ENCODE results near the gene LRRC49. TPM values are rescaled to one million over a fixed set of nuclear protein-coding genes. Genes with fewer than 3 reads are reported as not detected.

Gene LRRC49
- total and polyA plus RNA-seq, 3 experiments from 2014 or later: 0.46 to 0.62 TPM; not detected in 1

DNA sequence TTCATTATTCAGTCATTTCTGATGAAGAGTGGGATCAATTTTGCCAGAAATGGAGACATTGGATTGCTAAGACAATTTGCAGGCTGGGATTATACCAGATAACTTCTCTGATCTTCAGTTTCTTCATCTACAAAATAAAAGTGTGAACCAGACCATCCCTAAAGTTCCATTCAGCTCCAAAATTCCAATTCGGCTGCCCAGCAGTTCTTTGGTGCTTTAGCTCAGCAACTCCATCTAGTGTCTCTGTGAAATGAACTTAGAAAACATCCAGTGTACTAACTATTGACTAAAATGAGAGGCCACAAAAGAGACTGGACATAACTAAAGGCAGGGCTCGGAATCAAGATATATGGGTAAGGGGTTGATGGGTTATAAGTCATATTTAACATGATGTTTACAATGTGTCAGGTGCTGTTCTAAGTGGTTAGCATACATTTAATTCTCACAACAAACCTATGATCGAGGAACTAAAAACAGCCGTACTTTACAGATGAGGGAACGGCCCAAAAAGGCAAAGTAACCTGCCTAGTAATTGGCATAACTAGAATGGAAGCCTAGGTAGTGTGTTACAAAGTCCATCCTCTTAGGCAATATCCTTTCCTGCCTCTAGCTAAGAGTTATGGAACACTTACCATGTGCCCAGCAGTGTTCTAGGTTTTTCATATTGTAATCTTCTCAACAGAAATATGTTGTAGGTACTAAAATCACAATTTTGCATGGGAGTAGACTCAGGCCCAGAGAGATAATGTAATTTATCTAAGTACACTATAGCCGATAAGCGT lies 17.4 kb upstream of the LRRC49 start:
- H3K27me3 ChIP-seq (ENCODE audit: insufficient read depth, low read length, poor library complexity, severe bottlenecking): no peaks in the 10 kb centered on the region
- no peak overlapping the region for H3K4me3 ChIP-seq (ENCODE audit: low read length)
- no peaks in the 10 kb centered on the region for H3K36me3 Mint-ChIP-seq
- CTCF ChIA-PET: interaction anchor here (0.6 kb wide), 1 partner anchor 20 kb away, joined by 3 read pairs; no protein-coding TSS in a partner anchor
- POLR2A ChIA-PET: no interaction called here
- H3K27ac ChIP-seq (ENCODE audit: low read depth, low read length): no peak overlapping the region
- H3K4me1 Mint-ChIP-seq: no peaks in the 10 kb centered on the region
- no peak for DNase-seq
- H3K27ac Mint-ChIP-seq: no peak overlapping the region
- H3K36me3 ChIP-seq (ENCODE audit: insufficient read depth, low read length): no peaks in the 10 kb centered on the region
- H3K9me3 Mint-ChIP-seq: peaks cover 0 to 3% (median 2%) of the 10 kb centered on the region in 5 donors
- H3K4me1 ChIP-seq (ENCODE audit: insufficient read depth, low read length): no peaks in the 10 kb centered on the region
- H3K4me3 Mint-ChIP-seq: no peak overlapping the region
- H3K27me3 Mint-ChIP-seq: peaks cover 21 to 54% of the 10 kb centered on the region in 2 donors
- no peaks in the 10 kb centered on the region for H3K9me3 ChIP-seq (ENCODE audit: low read length)

DNA sequence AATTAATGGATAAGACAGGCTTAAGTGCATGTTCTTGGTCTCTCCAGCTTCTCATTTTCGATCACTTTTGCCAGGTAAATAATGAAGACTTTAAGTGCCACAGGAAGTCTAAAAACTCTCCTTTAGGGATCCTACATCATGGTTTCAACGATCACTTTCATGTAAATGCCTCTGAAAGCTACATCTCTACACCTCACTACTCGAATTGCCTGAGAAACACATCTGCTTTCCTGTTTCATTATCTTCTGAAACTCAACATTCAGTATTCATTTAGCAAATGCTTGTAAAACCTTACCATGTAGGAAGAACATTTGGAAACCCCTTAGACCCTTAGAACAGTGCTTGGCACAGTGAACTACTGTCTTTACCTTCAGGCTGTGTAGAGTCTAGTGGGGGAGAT lies 16.6 kb upstream of the LRRC49 start:
- Histone ChIP-seq H3K27ac (ENCODE audit: low read depth, low read length) (no peak overlapping the region), H3K4me3 (ENCODE audit: low read length) (no peak overlapping the region), H3K4me1 (ENCODE audit: insufficient read depth, low read length) (no peaks in the 10 kb centered on the region), H3K27me3 (ENCODE audit: insufficient read depth, low read length, poor library complexity, severe bottlenecking) (no peaks in the 10 kb centered on the region), H3K9me3 (ENCODE audit: low read length) (no peaks in the 10 kb centered on the region), H3K36me3 (ENCODE audit: insufficient read depth, low read length) (no peaks in the 10 kb centered on the region)
- H3K27ac Mint-ChIP-seq: no peak overlapping the region
- H3K4me3 Mint-ChIP-seq: no peak overlapping the region
- H3K27me3 Mint-ChIP-seq: peaks cover 21 to 60% of the 10 kb centered on the region in 2 donors
- H3K9me3 Mint-ChIP-seq: peaks cover 0 to 3% (median 2%) of the 10 kb centered on the region in 5 donors
- H3K4me1 Mint-ChIP-seq: no peaks in the 10 kb centered on the region
- ChIA-PET CTCF (no interaction called here), POLR2A (no interaction called here)
- no peaks in the 10 kb centered on the region for H3K36me3 Mint-ChIP-seq
- no peak for DNase-seq

DNA sequence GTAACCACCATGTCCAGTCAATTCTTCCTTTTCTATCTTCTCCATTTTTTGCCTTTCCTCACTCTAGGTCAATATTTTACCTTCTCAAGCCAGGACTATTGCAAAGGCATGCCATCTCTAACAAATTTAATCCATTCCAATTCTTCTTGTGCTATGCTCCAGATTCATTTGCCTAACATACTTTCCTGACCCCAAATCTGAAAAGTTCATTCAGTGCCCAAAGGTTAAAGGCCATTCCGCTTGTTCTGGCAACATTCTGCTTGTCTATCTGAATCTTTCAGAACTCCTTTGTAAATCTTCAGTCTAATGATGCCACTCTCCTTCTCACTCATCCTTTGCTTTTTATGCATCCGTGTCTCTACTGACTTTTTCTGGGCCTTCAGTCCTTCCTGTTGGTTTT lies 15.9 kb upstream of the LRRC49 start:
- Mint-ChIP-seq H3K27me3 (peaks cover 21 to 60% of the 10 kb centered on the region in 2 donors), H3K4me1 (no peaks in the 10 kb centered on the region), H3K27ac (no peak overlapping the region), H3K9me3 (peaks cover 0 to 3% (median 2%) of the 10 kb centered on the region in 5 donors), H3K4me3 (no peak overlapping the region), H3K36me3 (no peaks in the 10 kb centered on the region)
- ChIA-PET POLR2A (no interaction called here), CTCF (no interaction called here)
- DNase-seq: no peak
- Histone ChIP-seq H3K4me3 (ENCODE audit: low read length) (no peak overlapping the region), H3K9me3 (ENCODE audit: low read length) (no peaks in the 10 kb centered on the region), H3K36me3 (ENCODE audit: insufficient read depth, low read length) (no peaks in the 10 kb centered on the region), H3K27ac (ENCODE audit: low read depth, low read length) (no peak overlapping the region), H3K27me3 (ENCODE audit: insufficient read depth, low read length, poor library complexity, severe bottlenecking) (no peaks in the 10 kb centered on the region), H3K4me1 (ENCODE audit: insufficient read depth, low read length) (no peaks in the 10 kb centered on the region)

DNA sequence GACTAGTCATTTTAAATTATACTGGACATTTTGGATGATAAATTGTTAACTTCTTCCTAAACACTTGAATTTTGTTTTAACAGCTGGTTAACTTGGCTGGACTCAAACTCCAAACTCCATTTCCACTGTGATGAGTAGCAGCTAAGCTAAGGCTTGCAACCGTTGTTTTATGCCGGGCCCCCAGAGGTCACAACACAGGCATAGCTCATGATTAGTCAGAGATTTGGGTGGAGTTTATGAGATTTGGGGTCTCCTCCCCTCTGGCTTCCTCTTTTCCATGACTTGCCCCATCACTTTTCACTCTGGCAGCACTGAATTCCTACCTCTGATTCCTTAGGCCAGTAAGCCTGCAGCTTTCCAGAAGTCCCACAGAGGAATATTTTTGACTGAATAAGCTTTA lies 13.2 kb upstream of the LRRC49 start:
- H3K27ac ChIP-seq (ENCODE audit: low read depth, low read length): no peak overlapping the region
- H3K36me3 ChIP-seq (ENCODE audit: insufficient read depth, low read length): no peaks in the 10 kb centered on the region
- no peak overlapping the region for H3K4me3 ChIP-seq (ENCODE audit: low read length)
- no peaks in the 10 kb centered on the region for H3K9me3 ChIP-seq (ENCODE audit: low read length)
- H3K27me3 ChIP-seq (ENCODE audit: insufficient read depth, low read length, poor library complexity, severe bottlenecking): no peaks in the 10 kb centered on the region
- H3K4me1 ChIP-seq (ENCODE audit: insufficient read depth, low read length): no peaks in the 10 kb centered on the region
- DNase-seq: no peak
- no peak overlapping the region for H3K27ac Mint-ChIP-seq
- CTCF ChIA-PET: no interaction called here
- H3K36me3 Mint-ChIP-seq: no peaks in the 10 kb centered on the region
- H3K4me3 Mint-ChIP-seq: no peak overlapping the region
- POLR2A ChIA-PET: no interaction called here
- H3K4me1 Mint-ChIP-seq: no peaks in the 10 kb centered on the region
- peaks cover 9 to 65% of the 10 kb centered on the region in 2 donors for H3K27me3 Mint-ChIP-seq
- no peaks in the 10 kb centered on the region for H3K9me3 Mint-ChIP-seq

DNA sequence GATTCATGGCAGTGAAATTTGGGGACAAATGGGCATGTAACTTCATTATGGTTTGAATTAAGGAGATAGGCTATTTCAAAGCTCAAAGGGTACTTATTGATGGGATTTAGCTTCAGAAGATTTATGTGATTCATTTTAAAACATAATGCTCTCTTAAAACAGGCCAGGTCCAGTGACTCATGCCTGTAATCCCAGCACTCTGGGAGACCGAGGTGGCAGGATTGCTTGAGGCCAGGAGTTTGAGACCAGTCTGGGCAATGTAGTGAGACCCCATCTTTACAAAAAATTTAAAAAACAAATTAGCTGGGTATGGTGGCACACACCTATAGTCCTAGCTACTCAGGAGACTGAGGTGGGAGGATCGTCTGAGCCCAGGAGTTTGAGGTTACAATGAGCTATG lies 11.8 kb upstream of the LRRC49 start:
- Histone ChIP-seq H3K27me3 (ENCODE audit: insufficient read depth, low read length, poor library complexity, severe bottlenecking) (no peaks in the 10 kb centered on the region), H3K36me3 (ENCODE audit: insufficient read depth, low read length) (no peaks in the 10 kb centered on the region), H3K27ac (ENCODE audit: low read depth, low read length) (no peak overlapping the region), H3K4me3 (ENCODE audit: low read length) (no peak overlapping the region), H3K9me3 (ENCODE audit: low read length) (no peaks in the 10 kb centered on the region), H3K4me1 (ENCODE audit: insufficient read depth, low read length) (no peaks in the 10 kb centered on the region)
- POLR2A ChIA-PET: no interaction called here
- no peak for DNase-seq
- no peaks in the 10 kb centered on the region for H3K9me3 Mint-ChIP-seq
- no peaks in the 10 kb centered on the region for H3K4me1 Mint-ChIP-seq
- no peak overlapping the region for H3K4me3 Mint-ChIP-seq
- H3K27ac Mint-ChIP-seq: no peak overlapping the region
- H3K27me3 Mint-ChIP-seq: peaks cover 8 to 67% of the 10 kb centered on the region in 2 donors
- CTCF ChIA-PET: no interaction called here
- no peaks in the 10 kb centered on the region for H3K36me3 Mint-ChIP-seq

DNA sequence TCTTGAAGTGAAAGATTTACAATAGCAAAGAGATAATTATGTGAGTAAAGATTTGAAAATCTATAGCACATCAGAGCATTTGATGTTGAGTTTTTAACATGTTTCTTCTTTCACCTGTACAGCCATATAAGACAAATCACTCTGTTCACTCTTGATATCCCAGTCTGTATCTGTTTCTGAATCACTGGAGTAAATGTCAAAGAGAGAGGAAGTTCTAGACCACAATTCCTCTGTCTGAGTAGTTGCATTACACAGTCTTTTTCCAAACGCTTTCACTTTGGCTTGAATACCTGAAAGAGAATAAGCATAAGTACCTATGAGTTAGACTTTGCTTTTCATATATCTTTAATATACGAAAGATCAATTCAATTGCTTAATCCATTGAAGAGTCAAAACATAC lies 10.3 kb upstream of the LRRC49 start:
- peaks cover 4 to 61% of the 10 kb centered on the region in 2 donors for H3K27me3 Mint-ChIP-seq
- H3K4me3 Mint-ChIP-seq: no peak overlapping the region
- H3K4me1 ChIP-seq (ENCODE audit: insufficient read depth, low read length): no peaks in the 10 kb centered on the region
- ChIA-PET CTCF (no interaction called here), POLR2A (no interaction called here)
- H3K36me3 ChIP-seq (ENCODE audit: insufficient read depth, low read length): no peaks in the 10 kb centered on the region
- H3K9me3 Mint-ChIP-seq: no peaks in the 10 kb centered on the region
- H3K4me3 ChIP-seq (ENCODE audit: low read length): no peak overlapping the region
- H3K4me1 Mint-ChIP-seq: no peaks in the 10 kb centered on the region
- H3K27me3 ChIP-seq (ENCODE audit: insufficient read depth, low read length, poor library complexity, severe bottlenecking): no peaks in the 10 kb centered on the region
- H3K9me3 ChIP-seq (ENCODE audit: low read length): no peaks in the 10 kb centered on the region
- H3K36me3 Mint-ChIP-seq: no peaks in the 10 kb centered on the region
- no peak overlapping the region for H3K27ac ChIP-seq (ENCODE audit: low read depth, low read length)
- DNase-seq: no peak
- H3K27ac Mint-ChIP-seq: no peak overlapping the region

DNA sequence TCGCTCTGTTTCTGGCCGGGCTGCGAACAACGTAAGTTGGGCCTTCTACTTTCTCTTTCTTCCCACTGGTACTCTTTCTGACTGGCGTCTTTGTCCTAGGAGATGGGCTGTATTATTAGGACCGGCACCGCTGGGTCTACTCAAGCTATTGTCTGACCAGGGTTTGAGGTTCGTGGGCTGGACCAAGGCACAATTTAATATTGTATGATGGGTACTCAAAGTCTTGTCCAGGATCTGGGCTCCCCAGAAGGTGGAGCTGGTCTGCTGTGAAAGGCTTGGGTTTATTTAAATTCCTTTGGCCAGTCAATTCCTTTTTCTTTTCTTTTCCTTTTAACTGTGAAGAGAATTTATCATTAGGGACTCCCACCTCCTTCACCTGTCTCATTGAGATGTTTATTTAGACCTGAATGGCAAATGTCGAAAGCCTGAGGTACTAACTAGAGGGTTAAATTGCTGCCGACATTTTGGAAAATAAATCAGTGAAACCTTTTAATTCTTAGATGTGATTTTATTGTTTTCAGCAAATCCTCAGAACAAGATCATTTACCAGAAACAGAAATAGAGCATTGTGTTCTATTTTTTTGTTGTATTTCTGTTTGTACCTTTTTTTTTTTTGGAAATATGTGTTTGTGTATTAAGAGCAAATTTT lies 410 bp downstream of the LRRC49 start:
- no peak for DNase-seq
- H3K36me3 Mint-ChIP-seq: no peaks in the 10 kb centered on the region
- POLR2A ChIA-PET: no interaction called here
- peak overlapping the region; percentile 58 to 91 (median 80) for H3K4me3 Mint-ChIP-seq
- peak overlapping the region; percentile 40 for H3K4me3 ChIP-seq (ENCODE audit: low read length)
- no peaks in the 10 kb centered on the region for H3K9me3 ChIP-seq (ENCODE audit: low read length)
- H3K27ac ChIP-seq (ENCODE audit: low read depth, low read length): no peak overlapping the region
- H3K9me3 Mint-ChIP-seq: peaks cover 0 to 2% (median 0%) of the 10 kb centered on the region in 5 donors
- H3K4me1 Mint-ChIP-seq: peaks cover 10 to 20% (median 17%) of the 10 kb centered on the region in 3 donors
- peaks cover 17% of the 10 kb centered on the region for H3K4me1 ChIP-seq (ENCODE audit: insufficient read depth, low read length)
- CTCF ChIA-PET: no interaction called here
- peaks cover 27 to 78% of the 10 kb centered on the region in 2 donors for H3K27me3 Mint-ChIP-seq
- peaks cover 16% of the 10 kb centered on the region for H3K27me3 ChIP-seq (ENCODE audit: insufficient read depth, low read length, poor library complexity, severe bottlenecking)
- no peaks in the 10 kb centered on the region for H3K36me3 ChIP-seq (ENCODE audit: insufficient read depth, low read length)
- H3K27ac Mint-ChIP-seq: peak overlapping the region in 5 of 8 donors; percentile 3 to 80 (median 27)

DNA sequence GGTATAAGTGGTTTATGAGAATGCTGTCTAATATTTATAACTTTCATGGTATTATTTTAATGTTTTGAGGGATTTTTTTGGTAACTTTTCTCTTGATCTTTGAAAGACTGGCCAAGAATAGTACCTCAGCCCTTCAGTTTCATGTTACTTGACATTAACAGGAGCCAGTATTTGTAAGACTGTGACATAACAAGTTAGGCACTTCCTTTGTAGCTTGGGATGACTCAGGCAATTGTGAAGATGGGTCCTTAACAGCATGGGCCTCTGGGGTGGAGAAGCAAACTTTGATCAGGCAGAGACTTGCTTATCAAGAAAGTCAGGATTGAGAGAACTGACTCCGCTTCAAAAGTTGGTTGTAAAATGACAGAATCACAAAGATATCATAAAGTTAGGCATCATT lies 9.5 kb downstream of the LRRC49 start:
- Histone ChIP-seq H3K36me3 (ENCODE audit: insufficient read depth, low read length) (no peaks in the 10 kb centered on the region), H3K27ac (ENCODE audit: low read depth, low read length) (no peak overlapping the region), H3K9me3 (ENCODE audit: low read length) (no peaks in the 10 kb centered on the region), H3K4me1 (ENCODE audit: insufficient read depth, low read length) (no peaks in the 10 kb centered on the region), H3K27me3 (ENCODE audit: insufficient read depth, low read length, poor library complexity, severe bottlenecking) (no peaks in the 10 kb centered on the region), H3K4me3 (ENCODE audit: low read length) (no peak overlapping the region)
- ChIA-PET CTCF (no interaction called here), POLR2A (no interaction called here)
- Mint-ChIP-seq H3K36me3 (peaks cover 0 to 5% (median 2%) of the 10 kb centered on the region in 3 donors), H3K4me1 (no peaks in the 10 kb centered on the region), H3K27ac (no peak overlapping the region), H3K9me3 (peaks cover 0 to 4% (median 0%) of the 10 kb centered on the region in 5 donors), H3K4me3 (no peak overlapping the region), H3K27me3 (peaks cover 8 to 58% of the 10 kb centered on the region in 2 donors)
- no peak for DNase-seq

Data from CD8-positive, alpha-beta memory T cell (primary cell).